ENCODE results near the gene CRLF2.

CRLF2 gene

DNA sequence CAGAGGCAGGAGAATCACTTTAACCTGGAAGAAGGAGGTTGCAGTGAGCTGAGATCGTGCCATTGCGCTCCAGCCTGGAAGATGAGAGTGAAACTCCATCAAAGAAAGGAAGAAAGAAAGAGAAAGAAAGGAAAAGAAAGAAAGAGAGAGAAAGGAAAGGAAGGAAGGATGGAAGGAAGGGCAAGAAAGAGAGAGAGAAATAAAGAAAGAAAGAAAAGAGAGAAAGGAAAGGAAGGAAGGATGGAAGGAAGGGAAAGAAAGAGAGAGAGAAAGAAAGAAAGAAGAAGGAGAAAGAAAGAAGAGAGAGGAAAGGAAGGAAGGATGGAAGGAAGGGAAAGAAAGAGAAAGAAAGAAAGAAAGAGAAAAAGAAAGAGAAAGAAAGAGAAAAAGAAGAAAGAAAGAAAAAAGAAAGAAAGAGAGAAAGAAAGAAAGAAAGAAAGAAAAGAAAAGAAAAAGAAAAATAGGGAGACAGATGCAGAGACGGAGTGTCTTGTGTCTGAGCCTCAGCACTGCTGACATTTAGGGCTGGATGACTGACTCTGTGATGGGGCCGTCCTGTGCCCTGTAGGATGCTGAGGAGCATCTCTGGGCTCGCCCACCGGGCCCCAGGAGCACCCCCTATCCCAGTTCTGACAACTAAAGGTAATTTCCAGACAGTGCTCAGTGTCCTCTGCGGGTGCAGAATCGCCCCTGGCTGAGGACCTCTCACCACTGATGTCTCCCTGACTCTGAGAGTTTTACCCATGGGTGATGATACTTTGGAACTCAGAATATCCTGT, 61.7 kb downstream of the CRLF2 start:
- Histone ChIP-seq H3K27ac (ENCODE audit: low read depth, low read length) (no peak overlapping the region), H3K4me1 (ENCODE audit: control insufficient read depth, insufficient read depth, low read length) (0 out of 2 replicates have a peak, but pooled peaks cover 6% of the 10 kb centered on the region), H3K4me3 (ENCODE audit: low read depth, low read length) (no peak overlapping the region), H3K9ac (ENCODE audit: low read length) (no peak overlapping the region), H3K9me3 (ENCODE audit: control insufficient read depth, insufficient read depth, low read depth, low read length) (no peaks in the 10 kb centered on the region), H3K27me3 (ENCODE audit: control insufficient read depth, insufficient read depth, low read length) (no peaks in the 10 kb centered on the region), H3K36me3 (ENCODE audit: control insufficient read depth, insufficient read depth, low read length) (no peaks in the 10 kb centered on the region)

- H3K27ac ChIP-seq (ENCODE audit: low read depth, low read length) = no peak overlapping the region
- H3K4me3 ChIP-seq (ENCODE audit: low read depth, low read length) = no peak overlapping the region
- no peak overlapping the region for H3K9ac ChIP-seq (ENCODE audit: low read length)
Measured at GRCh38 chrX:1147611-1148515, 64.6 kb downstream of the CRLF2 start.

GRCh38 chrX:1144293-1144692, 68.2 kb downstream of the CRLF2 start:
- Histone ChIP-seq H3K9ac (ENCODE audit: low read length) (no peak overlapping the region), H3K27me3 (ENCODE audit: control insufficient read depth, insufficient read depth, low read length) (no peaks in the 10 kb centered on the region), H3K36me3 (ENCODE audit: control insufficient read depth, insufficient read depth, low read length) (no peaks in the 10 kb centered on the region), H3K9me3 (ENCODE audit: control insufficient read depth, insufficient read depth, low read depth, low read length) (no peaks in the 10 kb centered on the region), H3K4me1 (ENCODE audit: control insufficient read depth, insufficient read depth, low read length) (peaks cover 11% of the 10 kb centered on the region), H3K27ac (ENCODE audit: low read depth, low read length) (no peak overlapping the region), H3K4me3 (ENCODE audit: low read depth, low read length) (no peak overlapping the region)

More at GRCh38 chrX:1147611-1148515, 64.6 kb downstream of the CRLF2 start:
- no peaks in the 10 kb centered on the region for H3K27me3 ChIP-seq (ENCODE audit: control insufficient read depth, insufficient read depth, low read length)
- H3K9me3 ChIP-seq (ENCODE audit: control insufficient read depth, insufficient read depth, low read depth, low read length) = no peaks in the 10 kb centered on the region
- H3K36me3 ChIP-seq (ENCODE audit: control insufficient read depth, insufficient read depth, low read length) = no peaks in the 10 kb centered on the region
- H3K4me1 ChIP-seq (ENCODE audit: control insufficient read depth, insufficient read depth, low read length) = 0 out of 2 replicates have a peak, but pooled peaks cover 6% of the 10 kb centered on the region

All from HUES6 (cell line).